ENCODE results near the gene FOXL1.

DNA sequence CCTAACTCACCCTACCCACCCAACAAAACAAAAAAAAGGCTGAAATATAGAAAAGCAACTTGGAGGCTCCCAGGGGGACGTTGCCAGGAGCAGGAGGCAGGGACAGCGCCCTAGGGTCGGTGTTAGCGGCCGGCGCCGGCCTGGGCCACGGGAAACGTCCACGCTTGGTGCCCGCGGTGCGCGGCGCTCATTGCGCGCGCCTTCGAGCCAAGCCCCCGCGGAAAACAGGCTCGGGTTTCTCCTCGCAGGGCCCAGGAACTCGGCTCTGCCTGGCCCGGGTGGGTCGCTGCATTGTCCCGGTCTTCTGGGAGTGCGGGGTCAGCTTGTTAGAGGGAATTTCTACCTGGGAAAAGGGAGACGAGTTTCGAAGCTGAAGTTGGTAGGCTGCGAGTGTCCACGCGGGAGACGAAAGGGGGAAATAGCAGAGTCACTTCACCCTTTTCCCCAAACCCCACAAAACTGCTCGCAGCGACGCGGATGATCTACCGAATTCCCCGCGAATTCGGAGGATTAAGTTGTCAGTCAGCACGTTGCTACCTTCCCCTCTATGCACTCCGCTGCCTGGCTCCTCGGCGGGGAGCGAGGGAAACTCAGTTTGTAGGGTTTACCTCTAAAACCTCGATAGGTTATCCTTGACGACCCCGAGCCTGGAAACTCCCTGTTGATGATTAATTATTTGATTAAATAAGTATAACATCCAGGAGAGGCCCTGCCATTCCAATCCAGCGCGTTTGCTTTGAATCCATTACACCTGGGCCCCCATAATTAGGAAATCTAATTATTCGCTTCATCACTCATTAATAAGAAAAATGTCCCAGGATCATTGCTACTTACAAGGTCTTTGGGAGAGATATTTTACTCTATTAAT, 12.5 kb upstream of the FOXL1 start:
- TF ChIP-seq, protein P1, sequence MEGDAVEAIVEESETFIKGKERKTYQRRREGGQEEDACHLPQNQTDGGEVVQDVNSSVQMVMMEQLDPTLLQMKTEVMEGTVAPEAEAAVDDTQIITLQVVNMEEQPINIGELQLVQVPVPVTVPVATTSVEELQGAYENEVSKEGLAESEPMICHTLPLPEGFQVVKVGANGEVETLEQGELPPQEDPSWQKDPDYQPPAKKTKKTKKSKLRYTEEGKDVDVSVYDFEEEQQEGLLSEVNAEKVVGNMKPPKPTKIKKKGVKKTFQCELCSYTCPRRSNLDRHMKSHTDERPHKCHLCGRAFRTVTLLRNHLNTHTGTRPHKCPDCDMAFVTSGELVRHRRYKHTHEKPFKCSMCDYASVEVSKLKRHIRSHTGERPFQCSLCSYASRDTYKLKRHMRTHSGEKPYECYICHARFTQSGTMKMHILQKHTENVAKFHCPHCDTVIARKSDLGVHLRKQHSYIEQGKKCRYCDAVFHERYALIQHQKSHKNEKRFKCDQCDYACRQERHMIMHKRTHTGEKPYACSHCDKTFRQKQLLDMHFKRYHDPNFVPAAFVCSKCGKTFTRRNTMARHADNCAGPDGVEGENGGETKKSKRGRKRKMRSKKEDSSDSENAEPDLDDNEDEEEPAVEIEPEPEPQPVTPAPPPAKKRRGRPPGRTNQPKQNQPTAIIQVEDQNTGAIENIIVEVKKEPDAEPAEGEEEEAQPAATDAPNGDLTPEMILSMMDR (IDR thresholded peaks at IDR 0.05), result no peak
- TF ChIP-seq POLR2A (IDR thresholded peaks at IDR 0.05), result no peak
